ENCODE measurements around the gene RNF222. TPM values are rescaled to one million over a fixed set of nuclear protein-coding genes. Genes with fewer than 3 reads are reported as not detected.

RNF222 gene
- total and polyA plus RNA-seq, 2 of the 8 experiments (the other 6 are each of a cell fraction or from before 2014, with no cell fraction given) = not detected

- no peak for TF ChIP-seq RXRA (IDR thresholded peaks at IDR 0.05; ENCODE audit: insufficient read depth, low read depth, low read length)
- no peak for TF ChIP-seq BACH1 (IDR thresholded peaks at IDR 0.05; ENCODE audit: low read length)
These were observed 25.8 kb downstream of the RNF222 start (continued) for GRCh38 chr17:8371786-8372185.

All from H1 (cell line).